22Rv1 (cell line): ENCODE data around the gene GPATCH8.

Experiments
- ZFX ChIP-seq: fragments of 450-650 bp; IDR thresholded peaks from 2 replicates; pipeline ENCODE4 v1.6.1; 2017; ENCODE audit warnings: antibody characterized with exemption, borderline replicate concordance
- TF ChIP-seq, protein P1 (sequence below): fragments of 450-650 bp; IDR thresholded peaks from 2 replicates; pipeline ENCODE4 v1.5.1; 2017; ENCODE audit warnings: mild to moderate bottlenecking

- TF ChIP-seq, protein P1, sequence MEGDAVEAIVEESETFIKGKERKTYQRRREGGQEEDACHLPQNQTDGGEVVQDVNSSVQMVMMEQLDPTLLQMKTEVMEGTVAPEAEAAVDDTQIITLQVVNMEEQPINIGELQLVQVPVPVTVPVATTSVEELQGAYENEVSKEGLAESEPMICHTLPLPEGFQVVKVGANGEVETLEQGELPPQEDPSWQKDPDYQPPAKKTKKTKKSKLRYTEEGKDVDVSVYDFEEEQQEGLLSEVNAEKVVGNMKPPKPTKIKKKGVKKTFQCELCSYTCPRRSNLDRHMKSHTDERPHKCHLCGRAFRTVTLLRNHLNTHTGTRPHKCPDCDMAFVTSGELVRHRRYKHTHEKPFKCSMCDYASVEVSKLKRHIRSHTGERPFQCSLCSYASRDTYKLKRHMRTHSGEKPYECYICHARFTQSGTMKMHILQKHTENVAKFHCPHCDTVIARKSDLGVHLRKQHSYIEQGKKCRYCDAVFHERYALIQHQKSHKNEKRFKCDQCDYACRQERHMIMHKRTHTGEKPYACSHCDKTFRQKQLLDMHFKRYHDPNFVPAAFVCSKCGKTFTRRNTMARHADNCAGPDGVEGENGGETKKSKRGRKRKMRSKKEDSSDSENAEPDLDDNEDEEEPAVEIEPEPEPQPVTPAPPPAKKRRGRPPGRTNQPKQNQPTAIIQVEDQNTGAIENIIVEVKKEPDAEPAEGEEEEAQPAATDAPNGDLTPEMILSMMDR = peak; percentile 93
- TF ChIP-seq ZFX = no peak
These were observed 30.5 kb upstream of the GPATCH8 start for GRCh38 chr17:44533533-44534246.
